ENCODE results near the gene HERC2.

GRCh38 chr15:28105224-28105791, 216.7 kb downstream of the HERC2 start:
- TF ChIP-seq MAX (IDR thresholded peaks at IDR 0.05) (no peak), FOXK2 (IDR thresholded peaks at IDR 0.05) (no peak), ZNF563 (CRISPR knock-in tag; IDR thresholded peaks at IDR 0.05) (no peak), ZBTB38 (CRISPR knock-in tag; IDR thresholded peaks at IDR 0.05) (no peak), ARNT (IDR thresholded peaks at IDR 0.05) (no peak), MAFK (conservative IDR thresholded peaks at IDR 0.05 in 1 of 2, IDR thresholded peaks at IDR 0.05 in 1 of 2; ENCODE audit: low read length in 2 of 2) (no peak), MXI1 (IDR thresholded peaks at IDR 0.05; ENCODE audit: borderline replicate concordance, low read depth, low read length) (no peak), GABPA (IDR thresholded peaks at IDR 0.05; ENCODE audit: low read depth, low read length) (no peak), GABPA (CRISPR knock-in tag; IDR thresholded peaks at IDR 0.05; ENCODE audit: low read depth) (no peak), POGK (CRISPR knock-in tag; conservative IDR thresholded peaks at IDR 0.05) (no peak), ZSCAN25 (CRISPR knock-in tag; IDR thresholded peaks at IDR 0.05) (no peak), ETV6 (CRISPR knock-in tag; conservative IDR thresholded peaks at IDR 0.05) (no peak)

Measured in HepG2 (cell line).